Epithelial cell of proximal tubule (primary cell): ENCODE measurements around the gene APBB2. TPM values are rescaled to one million over a fixed set of nuclear protein-coding genes. Genes with fewer than 3 reads are reported as not detected.
A peak's percentile ranks its signal among the peaks of the same experiment; 100 is the strongest.

ENCODE experiments used
- DNase-seq: peaks from one replicate; pipeline ENCODE4 v3.0.0-alpha.2; 2011; ENCODE audit warnings: low read depth
- H3K4me3 ChIP-seq: 2 replicates; pipeline ENCODE4 v1.5.1; 2011; ENCODE audit warnings: low read depth, mild to moderate bottlenecking, low read length
- total RNA-seq: library from RNA; depleted of rRNA; stranded (reverse); fragments of >200 nt; gene quantifications from 2 replicates; pipeline ENCODE4 v1.2.3, GENCODE V29; 2015
- TF ChIP-seq, protein P1 (sequence below): conservative IDR thresholded peaks from 2 replicates; pipeline ENCODE4 v1.5.1; 2012; ENCODE audit warnings: low read depth, mild to moderate bottlenecking, low read length

Gene APBB2
- total RNA-seq, 1 donor from 2014 or later, result 27.9 TPM

DNA sequence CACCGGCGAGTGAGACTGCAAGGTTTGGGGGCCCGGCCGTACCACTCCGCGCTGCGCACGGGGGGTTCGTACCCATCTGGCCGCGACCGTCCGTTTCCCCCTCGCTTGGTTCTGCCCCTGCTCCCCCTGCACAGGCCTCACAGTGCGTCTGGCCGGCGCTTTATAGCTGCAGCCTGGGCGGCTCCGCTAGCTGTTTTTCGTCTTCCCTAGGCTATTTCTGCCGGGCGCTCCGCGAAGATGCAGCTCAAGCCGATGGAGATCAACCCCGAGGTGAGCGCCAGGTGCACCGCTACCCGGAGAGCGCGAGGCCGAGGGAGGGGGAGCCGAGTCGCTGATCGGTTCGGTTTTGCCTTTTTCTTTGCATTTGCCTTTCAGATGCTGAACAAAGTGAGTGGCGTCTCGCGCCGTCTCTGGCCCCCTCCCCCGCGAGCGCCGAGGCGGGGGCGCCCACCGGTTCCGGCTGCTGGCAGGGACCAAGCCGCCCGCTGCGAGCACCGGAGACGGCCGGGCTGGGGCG, 42.5 kb upstream of the APBB2 start, which contains the start of gene UCHL1:
TSS of gene UCHL1 (plus strand) at position 189 of the 517 bp plus-strand sequence. CDS start at position 238, 49 bp downstream.
- no peak for DNase-seq
- peak within 1 kb of the TSS; percentile 64 for H3K4me3 ChIP-seq
- TF ChIP-seq, protein P1, sequence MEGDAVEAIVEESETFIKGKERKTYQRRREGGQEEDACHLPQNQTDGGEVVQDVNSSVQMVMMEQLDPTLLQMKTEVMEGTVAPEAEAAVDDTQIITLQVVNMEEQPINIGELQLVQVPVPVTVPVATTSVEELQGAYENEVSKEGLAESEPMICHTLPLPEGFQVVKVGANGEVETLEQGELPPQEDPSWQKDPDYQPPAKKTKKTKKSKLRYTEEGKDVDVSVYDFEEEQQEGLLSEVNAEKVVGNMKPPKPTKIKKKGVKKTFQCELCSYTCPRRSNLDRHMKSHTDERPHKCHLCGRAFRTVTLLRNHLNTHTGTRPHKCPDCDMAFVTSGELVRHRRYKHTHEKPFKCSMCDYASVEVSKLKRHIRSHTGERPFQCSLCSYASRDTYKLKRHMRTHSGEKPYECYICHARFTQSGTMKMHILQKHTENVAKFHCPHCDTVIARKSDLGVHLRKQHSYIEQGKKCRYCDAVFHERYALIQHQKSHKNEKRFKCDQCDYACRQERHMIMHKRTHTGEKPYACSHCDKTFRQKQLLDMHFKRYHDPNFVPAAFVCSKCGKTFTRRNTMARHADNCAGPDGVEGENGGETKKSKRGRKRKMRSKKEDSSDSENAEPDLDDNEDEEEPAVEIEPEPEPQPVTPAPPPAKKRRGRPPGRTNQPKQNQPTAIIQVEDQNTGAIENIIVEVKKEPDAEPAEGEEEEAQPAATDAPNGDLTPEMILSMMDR, result no peak

DNA sequence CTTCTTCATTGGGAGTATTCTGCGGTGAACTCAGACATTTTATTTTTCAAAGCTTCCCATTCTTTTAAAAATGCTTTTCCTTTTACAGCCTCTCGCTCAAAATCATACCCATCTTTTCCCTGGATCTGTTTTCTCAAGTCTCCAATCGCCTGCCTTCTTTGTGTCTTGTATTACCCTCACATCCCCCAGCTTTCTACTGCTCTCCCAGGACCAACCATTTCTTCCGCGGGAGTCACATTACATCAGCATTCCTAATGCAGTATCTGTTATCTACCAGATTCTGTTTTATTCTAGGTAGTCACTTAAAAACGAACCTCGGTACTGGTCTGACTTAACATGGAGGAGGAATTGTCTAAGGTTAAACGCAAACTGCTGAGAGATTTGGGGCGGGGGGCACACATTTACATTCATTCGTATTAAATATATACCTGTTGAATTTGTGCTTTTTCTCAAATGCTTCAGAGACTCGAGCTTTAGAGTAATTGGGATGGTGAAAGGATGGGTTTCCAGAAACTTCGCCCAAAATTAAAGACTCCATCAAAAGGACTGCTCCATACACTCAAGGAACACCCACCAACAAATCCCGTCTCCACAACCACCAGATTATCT, 41.9 kb upstream of the APBB2 start:
- no peak for DNase-seq
- TF ChIP-seq, protein P1, result no peak
- H3K4me3 ChIP-seq, result peak overlapping the region; percentile 64

DNA sequence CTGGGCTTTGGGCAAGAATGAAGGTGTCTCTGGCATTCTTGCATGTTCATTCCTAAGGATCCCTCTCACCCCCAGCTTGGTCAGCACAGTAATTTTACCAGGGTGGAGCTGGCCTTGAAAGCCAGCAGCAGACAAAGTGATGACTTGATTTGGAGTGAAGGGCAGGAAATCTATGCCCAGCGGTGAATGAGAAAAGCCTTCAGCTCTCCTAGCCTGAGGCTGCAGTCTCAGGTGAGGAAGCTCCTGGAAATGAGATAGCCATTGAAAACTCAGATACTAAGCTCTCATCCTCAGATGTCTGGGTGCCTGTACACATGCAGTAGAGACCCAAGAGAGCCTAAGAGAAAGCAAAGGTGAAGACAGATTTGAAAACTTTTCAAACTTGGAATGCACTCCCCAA, 31.6 kb upstream of the APBB2 start:
- DNase-seq, result no peak
- TF ChIP-seq, protein P1, result no peak

DNA sequence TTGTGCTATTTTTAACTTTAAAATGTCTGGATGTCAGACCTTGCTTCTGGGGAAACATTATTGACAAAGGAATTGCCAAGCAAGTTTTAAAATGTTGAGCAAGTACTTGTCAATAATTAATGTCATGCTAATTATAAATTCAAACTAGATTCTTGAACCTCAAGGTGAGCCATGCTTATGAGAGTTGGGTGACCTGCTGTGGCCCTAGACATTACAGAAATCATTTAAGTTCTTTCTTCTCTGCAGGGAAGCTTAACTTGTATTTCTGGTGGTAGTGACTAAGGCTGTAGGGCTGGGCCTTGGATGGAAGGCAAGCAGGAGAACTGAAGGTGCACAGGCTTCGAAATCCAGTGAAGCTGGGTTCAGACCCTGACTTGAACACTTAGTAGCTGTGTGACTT, 27.6 kb upstream of the APBB2 start:
- TF ChIP-seq, protein P1, result no peak
- DNase-seq, result peak; percentile 56
- no peak overlapping the region for H3K4me3 ChIP-seq

More for the DNA sequence above, 31.6 kb upstream of the APBB2 start:
- H3K4me3 ChIP-seq, result no peak overlapping the region

DNA sequence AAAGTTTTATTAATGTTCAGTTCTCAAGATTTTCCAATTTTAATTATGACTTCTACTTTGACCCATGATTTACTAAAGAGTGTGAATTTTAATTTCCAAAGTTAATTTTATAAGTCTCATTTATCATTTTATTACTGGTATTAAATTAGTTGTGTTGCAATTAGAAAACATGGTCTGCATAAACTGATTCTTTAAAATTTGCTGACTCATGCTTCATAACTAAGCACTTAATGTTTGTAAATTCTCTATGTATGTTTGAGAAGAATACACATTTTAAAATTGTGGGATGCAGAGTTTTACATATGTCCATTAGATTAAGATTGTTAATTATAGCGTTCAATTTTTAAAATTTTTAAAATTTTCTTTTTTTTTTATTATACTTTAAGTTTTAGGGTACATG, 22.2 kb upstream of the APBB2 start:
- DNase-seq, result no peak
- TF ChIP-seq, protein P1, result no peak
- no peak overlapping the region for H3K4me3 ChIP-seq

DNA sequence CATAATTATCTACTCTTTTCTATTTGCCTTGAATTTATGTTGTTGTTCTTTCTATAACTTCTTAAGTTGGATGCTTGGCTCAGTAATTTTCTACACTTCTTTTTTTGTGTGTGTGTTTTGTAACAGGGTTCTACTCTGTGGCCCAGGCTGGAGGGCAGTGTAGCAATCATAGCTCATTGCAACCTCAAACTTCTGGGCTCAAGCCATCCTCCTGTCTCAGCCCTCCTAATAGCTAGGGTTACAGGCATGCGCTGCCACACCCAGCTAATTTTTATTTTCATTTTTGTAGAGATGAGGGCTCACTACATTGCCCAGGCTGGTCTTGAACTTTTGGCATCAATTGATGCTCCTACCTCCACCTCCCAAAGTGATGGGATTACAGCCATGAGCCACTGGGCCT, 21.7 kb upstream of the APBB2 start:
- TF ChIP-seq, protein P1, result no peak
- no peak for DNase-seq
- H3K4me3 ChIP-seq, result no peak overlapping the region

DNA sequence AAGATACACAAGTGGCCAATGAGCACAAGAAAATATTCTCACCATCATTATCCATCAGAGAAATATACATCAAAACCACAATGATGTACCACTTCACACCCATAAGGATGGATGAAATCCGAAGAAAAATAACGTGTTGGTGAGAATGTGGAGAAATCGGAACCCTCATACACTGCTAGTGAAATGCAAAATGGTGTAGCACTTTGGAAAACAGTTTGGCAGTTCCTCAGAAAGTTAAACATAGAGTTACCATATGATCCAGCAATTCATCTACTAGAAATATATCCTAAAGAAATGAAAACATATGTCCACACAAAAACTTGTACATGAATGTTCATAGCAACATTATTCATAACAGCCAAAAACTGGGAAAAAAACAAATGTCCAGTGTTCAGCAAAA, 18.5 kb upstream of the APBB2 start:
- TF ChIP-seq, protein P1, result no peak
- H3K4me3 ChIP-seq, result no peak overlapping the region
- DNase-seq, result no peak
